HL-60 (cell line): ENCODE results near the gene CXXC5.

Experiments used
- POLR2AphosphoS5 ChIP-seq: IDR thresholded peaks from 2 replicates; pipeline ENCODE4 v1.6.1; 2012; ENCODE audit warnings: low read depth
- SPI1 ChIP-seq: IDR thresholded peaks from 2 replicates; pipeline ENCODE4 v1.6.1; 2012; ENCODE audit warnings: low read depth, mild to moderate bottlenecking, borderline replicate concordance
- TF ChIP-seq, protein P1 (sequence below): IDR thresholded peaks from one replicate; pipeline ENCODE4 v1.5.1; 2011; ENCODE audit warnings: low read length, control low read depth, inconsistent platforms; ENCODE audit not compliant: insufficient read depth
- TF ChIP-seq, protein P2 (sequence below): IDR thresholded peaks from 2 replicates; pipeline ENCODE4 v1.6.1; 2012; ENCODE audit warnings: low read depth; ENCODE audit not compliant: insufficient replicate concordance

DNA sequence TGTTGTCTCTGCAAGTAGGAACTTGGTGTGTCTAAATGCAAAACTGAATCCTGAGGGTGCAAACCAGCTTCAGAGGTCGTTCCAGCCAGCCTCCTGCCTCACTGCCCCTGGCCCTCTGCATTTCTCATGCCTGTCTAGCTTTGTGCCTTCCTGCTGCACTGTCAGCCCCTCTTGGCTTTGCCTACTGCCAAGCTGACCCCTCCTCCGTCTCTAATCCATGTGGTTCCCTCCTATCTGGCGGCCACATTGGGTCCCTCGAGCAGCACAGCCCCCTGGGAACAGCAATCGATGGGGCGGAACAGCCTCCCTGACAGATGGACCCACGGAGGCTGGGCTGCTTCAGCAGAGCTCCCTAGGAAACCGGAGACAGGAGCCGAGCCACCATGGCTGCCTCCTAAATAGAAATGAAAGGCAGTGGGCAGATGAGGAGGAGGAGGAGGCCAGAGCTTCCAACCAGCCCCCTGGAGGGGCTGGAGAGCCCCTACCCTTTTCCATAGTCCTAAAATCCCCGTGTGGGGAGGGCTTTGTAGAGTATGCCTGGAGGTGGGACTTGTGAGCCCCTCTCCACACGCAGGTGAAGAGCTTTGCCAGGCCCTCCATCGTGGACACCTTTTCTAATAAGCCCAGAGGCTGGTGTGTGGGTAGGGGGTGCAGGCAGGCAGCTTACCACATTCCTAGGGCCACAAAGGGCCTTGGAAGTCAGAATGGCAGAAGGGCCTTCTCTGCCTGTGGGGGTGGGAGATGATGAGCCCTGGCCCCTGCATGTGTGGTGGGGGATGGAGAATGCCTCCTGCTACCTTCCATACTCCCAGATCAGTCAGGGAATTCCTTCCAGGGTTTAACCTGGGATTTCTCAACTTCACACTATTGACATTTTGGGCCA, 9.2 kb upstream of the CXXC5 start:
- TF ChIP-seq, protein P1, sequence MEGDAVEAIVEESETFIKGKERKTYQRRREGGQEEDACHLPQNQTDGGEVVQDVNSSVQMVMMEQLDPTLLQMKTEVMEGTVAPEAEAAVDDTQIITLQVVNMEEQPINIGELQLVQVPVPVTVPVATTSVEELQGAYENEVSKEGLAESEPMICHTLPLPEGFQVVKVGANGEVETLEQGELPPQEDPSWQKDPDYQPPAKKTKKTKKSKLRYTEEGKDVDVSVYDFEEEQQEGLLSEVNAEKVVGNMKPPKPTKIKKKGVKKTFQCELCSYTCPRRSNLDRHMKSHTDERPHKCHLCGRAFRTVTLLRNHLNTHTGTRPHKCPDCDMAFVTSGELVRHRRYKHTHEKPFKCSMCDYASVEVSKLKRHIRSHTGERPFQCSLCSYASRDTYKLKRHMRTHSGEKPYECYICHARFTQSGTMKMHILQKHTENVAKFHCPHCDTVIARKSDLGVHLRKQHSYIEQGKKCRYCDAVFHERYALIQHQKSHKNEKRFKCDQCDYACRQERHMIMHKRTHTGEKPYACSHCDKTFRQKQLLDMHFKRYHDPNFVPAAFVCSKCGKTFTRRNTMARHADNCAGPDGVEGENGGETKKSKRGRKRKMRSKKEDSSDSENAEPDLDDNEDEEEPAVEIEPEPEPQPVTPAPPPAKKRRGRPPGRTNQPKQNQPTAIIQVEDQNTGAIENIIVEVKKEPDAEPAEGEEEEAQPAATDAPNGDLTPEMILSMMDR, result no peak
- TF ChIP-seq, protein P2, sequence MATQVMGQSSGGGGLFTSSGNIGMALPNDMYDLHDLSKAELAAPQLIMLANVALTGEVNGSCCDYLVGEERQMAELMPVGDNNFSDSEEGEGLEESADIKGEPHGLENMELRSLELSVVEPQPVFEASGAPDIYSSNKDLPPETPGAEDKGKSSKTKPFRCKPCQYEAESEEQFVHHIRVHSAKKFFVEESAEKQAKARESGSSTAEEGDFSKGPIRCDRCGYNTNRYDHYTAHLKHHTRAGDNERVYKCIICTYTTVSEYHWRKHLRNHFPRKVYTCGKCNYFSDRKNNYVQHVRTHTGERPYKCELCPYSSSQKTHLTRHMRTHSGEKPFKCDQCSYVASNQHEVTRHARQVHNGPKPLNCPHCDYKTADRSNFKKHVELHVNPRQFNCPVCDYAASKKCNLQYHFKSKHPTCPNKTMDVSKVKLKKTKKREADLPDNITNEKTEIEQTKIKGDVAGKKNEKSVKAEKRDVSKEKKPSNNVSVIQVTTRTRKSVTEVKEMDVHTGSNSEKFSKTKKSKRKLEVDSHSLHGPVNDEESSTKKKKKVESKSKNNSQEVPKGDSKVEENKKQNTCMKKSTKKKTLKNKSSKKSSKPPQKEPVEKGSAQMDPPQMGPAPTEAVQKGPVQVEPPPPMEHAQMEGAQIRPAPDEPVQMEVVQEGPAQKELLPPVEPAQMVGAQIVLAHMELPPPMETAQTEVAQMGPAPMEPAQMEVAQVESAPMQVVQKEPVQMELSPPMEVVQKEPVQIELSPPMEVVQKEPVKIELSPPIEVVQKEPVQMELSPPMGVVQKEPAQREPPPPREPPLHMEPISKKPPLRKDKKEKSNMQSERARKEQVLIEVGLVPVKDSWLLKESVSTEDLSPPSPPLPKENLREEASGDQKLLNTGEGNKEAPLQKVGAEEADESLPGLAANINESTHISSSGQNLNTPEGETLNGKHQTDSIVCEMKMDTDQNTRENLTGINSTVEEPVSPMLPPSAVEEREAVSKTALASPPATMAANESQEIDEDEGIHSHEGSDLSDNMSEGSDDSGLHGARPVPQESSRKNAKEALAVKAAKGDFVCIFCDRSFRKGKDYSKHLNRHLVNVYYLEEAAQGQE, result no peak
- TF ChIP-seq POLR2AphosphoS5, result no peak
- no peak for TF ChIP-seq SPI1
